Skin epidermis (tissue), 12 donors: ENCODE results near the gene TRIP10.
"Not testable (repeated sequence)": the region's sequence is repeated elsewhere in the genome, so short reads cannot be mapped to it uniquely, and the experiment has no call there.

Experiments
- H3K27ac ChIP-seq, 21 experiments: fragments of 200-600 bp; sonication (generic) in 11 of 21; one replicate each; pipeline ENCODE4 v1.5.0; 2020; ENCODE audit warnings: mild to moderate bottlenecking in 3 of 21, inconsistent platforms in 2 of 21, moderate library complexity in 2 of 21
- H3K4me3 ChIP-seq, 7 experiments: fragments of 200-600 bp; sonication (generic) in 2 of 7; one replicate each; pipeline ENCODE4 v1.5.0; 2020; ENCODE audit warnings: inconsistent platforms in 2 of 7, mild to moderate bottlenecking in 2 of 7, moderate library complexity in 1 of 7

TRIP10 gene

GRCh38 chr19:6737873-6738786 lies 1.4 kb upstream of the TRIP10 start:
- Histone ChIP-seq H3K4me3 (peak overlapping the region in 3 of 7 experiments; percentile 68 to 88 (median 75)), H3K27ac (peak overlapping the region in 20 of 21 experiments; percentile 33 to 99 (median 84))

GRCh38 chr19:6738787-6739389 lies 592 bp upstream of the TRIP10 start:
- peak overlapping the region; percentile 23 to 88 (median 75) for H3K4me3 ChIP-seq

DNA sequence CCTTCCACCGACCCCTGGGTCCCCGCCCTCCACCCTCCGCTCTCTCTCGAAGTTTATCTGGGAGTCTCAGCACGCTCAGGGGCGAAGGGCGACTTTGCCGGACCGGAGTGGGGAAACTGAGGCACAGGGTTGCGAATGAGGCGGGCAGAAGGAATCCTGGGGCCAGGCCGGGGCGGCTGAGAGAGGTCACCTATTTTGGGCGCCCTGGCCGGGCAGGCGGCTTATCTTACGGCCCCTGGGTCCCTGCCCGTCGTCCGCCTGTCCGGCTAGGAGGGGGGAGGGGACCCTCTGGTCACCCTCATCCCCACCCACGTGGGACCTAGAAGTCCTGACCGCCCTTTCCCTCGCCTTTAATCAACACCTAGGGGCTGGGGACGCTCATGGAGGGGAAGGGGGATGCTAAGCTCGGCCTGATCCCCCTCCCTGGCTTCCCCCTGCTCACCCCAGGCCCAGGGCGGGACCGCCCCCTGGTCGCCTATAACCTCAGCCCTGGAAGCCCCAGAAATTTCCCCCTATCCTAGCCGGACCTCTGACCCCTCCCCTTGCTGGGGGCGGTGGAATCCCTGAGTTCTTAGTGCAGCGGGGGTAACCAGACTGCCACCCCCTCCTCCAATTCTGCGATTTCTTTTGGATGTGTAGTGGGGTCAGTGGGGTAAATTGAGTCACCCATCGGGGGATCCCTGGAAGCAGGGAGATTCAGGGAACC lies 556 bp downstream of the TRIP10 start:
- Histone ChIP-seq H3K27ac (peak overlapping the region; percentile 60 to 95 (median 86)), H3K4me3 (peak overlapping the region; percentile 62 to 88 (median 77))

More at GRCh38 chr19:6738787-6739389, 592 bp upstream of the TRIP10 start:
- peak overlapping the region in 20 of 21 experiments; percentile 33 to 99 (median 84) for H3K27ac ChIP-seq

DNA sequence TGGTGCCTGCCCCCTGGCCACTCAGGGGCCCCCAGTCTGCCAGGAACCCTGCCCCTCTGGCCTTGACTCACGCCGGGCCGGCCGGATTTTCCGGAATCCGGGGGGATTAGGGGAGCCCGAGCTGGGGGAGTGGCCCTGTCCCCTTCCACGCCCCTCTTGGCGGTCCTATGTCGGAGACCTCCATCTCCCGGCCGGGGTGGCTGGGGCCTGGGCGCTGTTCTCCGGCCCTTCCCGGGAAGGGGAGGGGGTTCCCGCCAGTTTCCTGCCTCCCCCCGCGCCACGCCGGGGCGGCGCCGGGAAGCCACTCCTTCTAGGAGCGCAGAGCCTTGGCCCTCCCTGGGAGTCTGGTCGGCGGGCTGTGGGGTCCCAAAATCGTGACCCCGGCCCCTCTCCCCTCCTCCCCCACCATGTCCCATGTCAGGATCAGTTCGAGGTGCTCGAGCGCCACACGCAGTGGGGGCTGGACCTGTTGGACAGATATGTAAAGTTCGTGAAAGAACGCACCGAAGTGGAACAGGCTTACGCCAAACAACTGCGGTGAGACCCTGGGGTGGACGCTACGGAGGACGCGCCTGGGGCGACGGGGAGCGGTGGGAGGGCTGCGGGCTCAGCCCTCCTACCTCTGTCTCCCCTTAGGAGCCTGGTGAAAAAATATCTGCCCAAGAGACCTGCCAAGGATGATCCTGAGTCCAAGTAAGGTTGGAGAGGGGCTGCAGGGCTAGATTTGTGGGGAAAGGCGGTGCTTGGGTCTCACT lies 1.3 kb downstream of the TRIP10 start:
- H3K27ac ChIP-seq = peak overlapping the region; percentile 60 to 95 (median 86)
- peak overlapping the region; percentile 62 to 88 (median 77) for H3K4me3 ChIP-seq

GRCh38 chr19:6743066-6743465 lies 3.6 kb downstream of the TRIP10 start:
- Histone ChIP-seq H3K27ac (peak overlapping the region in 1 of 21 experiments; percentile 81), H3K4me3 (no peak overlapping the region)

DNA sequence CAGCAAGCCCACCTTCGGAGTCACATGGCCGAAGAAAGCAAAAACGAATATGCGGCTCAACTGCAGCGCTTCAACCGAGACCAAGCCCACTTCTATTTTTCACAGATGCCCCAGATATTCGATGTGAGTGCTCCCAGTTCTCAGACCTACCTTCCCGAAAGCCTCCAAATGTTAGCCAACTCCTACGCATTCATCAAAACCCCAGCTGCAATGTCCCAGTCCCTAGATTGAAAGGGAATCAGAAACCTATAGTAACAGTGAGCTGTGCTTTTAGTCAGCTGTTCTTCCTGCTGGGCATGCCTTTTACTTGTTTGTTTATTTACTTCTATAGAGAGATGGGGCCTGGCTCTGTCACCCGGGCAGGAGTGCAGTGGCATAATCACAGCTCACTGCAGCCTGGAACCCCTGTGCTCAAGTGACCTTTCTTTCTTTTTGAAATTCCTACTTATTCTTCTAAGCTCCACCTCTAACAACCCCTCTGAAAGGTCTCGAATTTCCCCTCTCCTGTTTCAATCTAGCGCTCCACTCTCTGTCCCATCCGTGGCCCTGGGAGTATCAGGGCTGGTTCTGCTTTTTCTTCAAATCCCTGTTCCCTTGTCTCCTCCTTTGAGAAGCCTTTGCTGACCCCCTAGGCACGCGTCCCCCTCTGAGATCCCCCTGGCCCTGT lies 4.4 kb downstream of the TRIP10 start:
- H3K27ac ChIP-seq = peak overlapping the region in 20 of 21 experiments; percentile 7 to 85 (median 58)
- no peak overlapping the region for H3K4me3 ChIP-seq

DNA sequence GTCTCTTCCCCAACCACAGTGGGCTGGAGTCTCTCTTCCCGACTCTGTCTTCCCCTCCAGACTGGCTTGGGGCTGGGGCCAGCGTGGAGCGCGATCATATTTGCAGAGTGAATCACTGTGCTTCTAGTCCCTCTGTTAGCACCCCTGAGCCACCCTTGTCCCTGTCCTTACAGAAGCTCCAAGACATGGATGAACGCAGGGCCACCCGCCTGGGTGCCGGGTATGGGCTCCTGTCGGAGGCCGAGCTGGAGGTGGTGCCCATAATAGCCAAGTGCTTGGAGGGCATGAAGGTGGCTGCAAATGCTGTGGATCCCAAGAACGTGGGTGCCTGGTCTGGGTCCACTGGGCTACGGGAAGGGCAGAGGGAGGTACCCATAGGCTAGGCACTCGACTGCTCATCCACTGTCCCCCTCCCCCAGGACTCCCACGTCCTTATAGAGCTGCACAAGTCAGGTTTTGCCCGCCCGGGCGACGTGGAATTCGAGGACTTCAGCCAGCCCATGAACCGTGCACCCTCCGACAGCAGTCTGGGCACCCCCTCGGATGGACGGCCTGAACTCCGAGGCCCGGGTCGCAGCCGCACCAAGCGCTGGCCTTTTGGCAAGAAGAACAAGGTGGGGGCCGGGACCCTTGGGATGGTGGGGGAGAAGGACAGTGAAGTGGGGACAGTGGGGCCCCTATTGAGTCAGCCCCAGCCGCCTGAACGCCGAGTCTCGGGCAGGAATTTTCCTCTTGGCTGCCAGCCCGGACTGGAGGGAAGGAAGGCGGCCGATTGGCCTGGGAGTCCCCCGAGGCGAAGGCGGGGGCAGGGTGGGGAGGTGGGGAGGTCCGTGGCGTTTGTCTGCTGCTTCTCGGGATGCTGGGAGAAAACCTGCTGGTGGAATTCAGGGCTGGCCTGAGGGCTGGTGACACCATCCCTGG lies 5.2 kb downstream of the TRIP10 start:
- Histone ChIP-seq H3K4me3 (peak overlapping the region in 1 of 7 experiments; percentile 11), H3K27ac (peak overlapping the region in 20 of 21 experiments; percentile 7 to 85 (median 58))

- no peak overlapping the region for H3K4me3 ChIP-seq
- peak overlapping the region in 2 of 21 experiments; percentile 1 to 54 for H3K27ac ChIP-seq
Measured at GRCh38 chr19:6745965-6746364, 6.5 kb downstream of the TRIP10 start.

GRCh38 chr19:6748543-6748942 lies 9.1 kb downstream of the TRIP10 start:
- H3K27ac ChIP-seq = peak overlapping the region in 1 of 21 experiments; percentile 11
- not testable (repeated sequence) for H3K4me3 ChIP-seq

DNA sequence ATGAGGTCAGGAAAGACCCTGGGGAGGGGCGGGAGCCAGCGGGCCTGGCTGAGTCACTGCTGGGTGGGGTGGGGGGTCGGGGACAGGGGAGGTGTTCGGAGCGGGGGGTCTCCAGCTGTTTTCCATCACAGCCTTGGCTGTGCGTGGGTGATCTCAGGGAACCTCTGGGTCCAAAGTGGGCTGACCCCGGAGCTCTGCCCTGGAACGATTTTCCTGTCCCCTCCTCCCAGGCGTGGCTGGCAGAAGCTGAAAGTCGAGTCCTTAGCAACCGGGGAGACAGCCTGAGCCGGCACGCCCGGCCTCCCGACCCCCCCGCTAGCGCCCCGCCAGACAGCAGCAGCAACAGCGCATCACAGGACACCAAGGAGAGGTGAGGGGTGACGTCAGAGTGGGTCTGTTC lies 10.6 kb downstream of the TRIP10 start:
- Histone ChIP-seq H3K27ac (peak overlapping the region in 5 of 21 experiments; percentile 11 to 78 (median 49)), H3K4me3 (no peak overlapping the region)

DNA sequence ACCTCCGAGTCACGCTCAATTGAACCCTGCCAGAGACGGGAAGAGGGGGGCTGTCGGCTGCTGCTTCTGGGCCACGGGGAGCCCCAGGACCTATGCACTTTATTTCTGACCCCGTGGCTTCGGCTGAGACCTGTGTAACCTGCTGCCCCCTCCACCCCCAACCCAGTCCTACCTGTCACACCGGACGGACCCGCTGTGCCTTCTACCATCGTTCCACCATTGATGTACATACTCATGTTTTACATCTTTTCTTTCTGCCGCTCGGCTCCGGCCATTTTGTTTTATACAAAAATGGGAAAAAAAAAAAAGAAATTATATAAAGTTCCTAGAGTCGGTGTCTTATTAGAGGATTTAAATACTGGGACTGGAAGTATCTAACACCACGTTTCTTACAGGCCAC lies 11.7 kb downstream of the TRIP10 start:
- Histone ChIP-seq H3K4me3 (no peak overlapping the region), H3K27ac (peak overlapping the region in 2 of 21 experiments; percentile 47 to 64)

- peak overlapping the region in 2 of 7 experiments; percentile 15 to 24 for H3K4me3 ChIP-seq
- peak overlapping the region in 6 of 21 experiments; percentile 19 to 47 (median 34) for H3K27ac ChIP-seq
Measured at GRCh38 chr19:6752256-6753177, 13.0 kb downstream of the TRIP10 start.

DNA sequence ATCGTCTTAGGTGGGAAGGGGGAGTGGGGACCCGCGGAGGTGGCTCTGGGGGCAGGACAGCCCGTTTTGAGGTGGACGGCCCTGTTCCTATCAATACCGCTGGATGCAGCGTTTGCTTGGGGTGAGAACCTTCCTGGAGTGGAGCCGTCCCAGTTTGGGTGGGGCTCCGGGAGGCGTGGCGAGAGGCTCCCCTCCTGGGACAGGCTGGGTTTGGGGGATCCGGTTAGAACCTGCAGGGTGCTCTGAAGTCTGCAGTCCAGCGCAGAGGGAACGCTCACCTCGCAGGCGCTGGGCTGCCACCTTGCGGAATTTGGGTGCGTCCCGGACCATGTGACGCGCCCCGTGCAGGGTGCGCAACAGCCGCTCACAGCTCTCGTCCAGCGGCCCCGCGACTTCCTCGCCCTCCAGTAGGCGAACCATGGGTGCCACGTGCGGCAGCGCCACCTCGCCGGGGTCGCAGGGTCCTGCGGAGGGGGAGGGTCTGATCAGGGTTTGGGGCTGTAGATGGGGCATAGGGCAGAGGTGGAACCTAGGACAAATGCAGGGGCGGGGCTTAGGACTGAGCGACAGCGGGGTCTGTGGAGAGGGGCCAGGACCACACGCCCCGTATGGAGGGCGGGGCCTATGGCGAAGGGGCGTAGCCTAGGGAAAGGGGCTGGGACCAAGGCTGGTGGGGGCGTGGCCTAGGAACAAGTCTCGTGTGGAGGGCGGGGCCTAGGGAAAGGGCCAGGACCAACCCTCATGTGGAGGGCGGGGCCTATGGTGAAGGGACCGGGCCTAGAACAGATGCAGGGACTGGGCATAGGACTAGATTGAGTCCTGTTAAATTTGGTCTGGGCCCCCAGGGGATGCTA lies 13.9 kb downstream of the TRIP10 start:
- Histone ChIP-seq H3K27ac (peak overlapping the region in 9 of 21 experiments; percentile 4 to 49 (median 34)), H3K4me3 (peak overlapping the region in 5 of 7 experiments; percentile 11 to 24 (median 18))

- peak overlapping the region in 1 of 21 experiments; percentile 23 for H3K27ac ChIP-seq
- H3K4me3 ChIP-seq = no peak overlapping the region
Measured at GRCh38 chr19:6754136-6754535, 14.7 kb downstream of the TRIP10 start.

GRCh38 chr19:6754653-6755463 lies 15.4 kb downstream of the TRIP10 start:
- Histone ChIP-seq H3K27ac (peak overlapping the region in 1 of 21 experiments; percentile 23), H3K4me3 (no peak overlapping the region)
